ENCODE results near the gene SGMS1.

- TF ChIP-seq CTCF (IDR thresholded peaks at IDR 0.05): no peak
- TF ChIP-seq POLR2A (IDR thresholded peaks at IDR 0.05): no peak
These were observed 201.5 kb downstream of the SGMS1 start for GRCh38 chr10:50422259-50422658.
